Activated T-cell treated with anti-CD3 and anti-CD28 coated beads for 48 hours (primary cell): ENCODE results near the gene SBK2.
"Not testable (repeated sequence)": the region's sequence is repeated elsewhere in the genome, so short reads cannot be mapped to it uniquely, and the experiment has no call there.

ENCODE experiments used
- DNase-seq: peaks from one replicate; pipeline ENCODE4 v3.0.0-alpha.2; 2020; ENCODE audit warnings: low read depth

The SBK2 gene

GRCh38 chr19:55536951-55537740 lies at the start of gene SBK2:
Gene SBK2 (minus strand): TSS chr19:55537133. CDS start chr19:55536294, 839 bp downstream.
- DNase-seq = no peak

- peak; percentile 38 for DNase-seq
These were observed 48.9 kb upstream of the SBK2 start for GRCh38 chr19:55585658-55586339.

- no peak for DNase-seq
These were observed 47.9 kb upstream of the SBK2 start for GRCh38 chr19:55584871-55585270.

GRCh38 chr19:55583897-55584296 lies 47.0 kb upstream of the SBK2 start:
- not testable (repeated sequence) for DNase-seq

GRCh38 chr19:55582284-55582683 lies 45.4 kb upstream of the SBK2 start:
- not testable (repeated sequence) for DNase-seq

- DNase-seq = no peak
These were observed 44.9 kb upstream of the SBK2 start for GRCh38 chr19:55581823-55582223.

GRCh38 chr19:55581145-55581822 lies 44.4 kb upstream of the SBK2 start:
- no peak for DNase-seq

- peak; percentile 79 for DNase-seq
These were observed 43.8 kb upstream of the SBK2 start, which contains the start of gene ZNF579 for GRCh38 chr19:55580628-55581144. Gene ZNF579 (minus strand): TSS chr19:55580848. CDS start chr19:55579639, 1,209 bp downstream.

GRCh38 chr19:55579766-55580621 lies 43.1 kb upstream of the SBK2 start:
- DNase-seq = no peak

- no peak for DNase-seq
These were observed 42.1 kb upstream of the SBK2 start for GRCh38 chr19:55578761-55579747.

- DNase-seq = no peak
These were observed 41.3 kb upstream of the SBK2 start for GRCh38 chr19:55578031-55578760.

GRCh38 chr19:55576746-55577145 lies 39.8 kb upstream of the SBK2 start:
- no peak for DNase-seq

- DNase-seq = not testable (repeated sequence)
These were observed 37.0 kb upstream of the SBK2 start for GRCh38 chr19:55573929-55574328.

- DNase-seq = not testable (repeated sequence)
These were observed 32.5 kb upstream of the SBK2 start for GRCh38 chr19:55569477-55569876.

- no peak for DNase-seq
These were observed 30.9 kb upstream of the SBK2 start for GRCh38 chr19:55567708-55568328.

GRCh38 chr19:55566823-55567222 lies 29.9 kb upstream of the SBK2 start:
- DNase-seq = no peak

- no peak for DNase-seq
These were observed 26.3 kb upstream of the SBK2 start for GRCh38 chr19:55563261-55563690.

GRCh38 chr19:55559684-55560083 lies 22.8 kb upstream of the SBK2 start:
- DNase-seq = no peak

GRCh38 chr19:55554741-55555152 lies 17.8 kb upstream of the SBK2 start:
- no peak for DNase-seq
